WTC11 (cell line): Measurements from ENCODE around the gene CETP. TPM values are rescaled to one million over a fixed set of nuclear protein-coding genes. Genes with fewer than 3 reads are reported as not detected.
"Not testable (repeated sequence)": the region's sequence is repeated elsewhere in the genome, so short reads cannot be mapped to it uniquely, and the experiment has no call there.

ENCODE experiments used
- ATAC-seq: fragments of 200-7000 bp; cut with Tn5 transposase; 2 replicates; pipeline ENCODE4 v1.10.0; 2021; ENCODE audit warnings: mild to moderate bottlenecking, moderate library complexity
- CTCF ChIA-PET: fragments of 300-600 bp; sonication (Branson Sonifier 250); formaldehyde crosslinking; loops from one replicate; lab custom pipeline; 2021; ENCODE audit warnings: antibody characterized with exemption; lab: Charles Lee
- POLR2A ChIA-PET: fragments of 350-600 bp; sonication (Branson Sonifier 250); formaldehyde crosslinking; loops from one replicate; lab custom pipeline; 2021; ENCODE audit warnings: antibody characterized with exemption; lab: Charles Lee
- DNase-seq: peaks from one replicate; pipeline ENCODE4 v3.0.0; 2021; ENCODE audit warnings: low spot score
- H3K27ac Mint-ChIP-seq: 2 replicates; pipeline ENCODE4 v1.8.0; 2021; ENCODE audit warnings: mixed read lengths
- H3K27me3 Mint-ChIP-seq: 2 replicates; pipeline ENCODE4 v1.8.0; 2021; ENCODE audit warnings: low read depth, mild to moderate bottlenecking, moderate library complexity, mixed read lengths
- H3K36me3 Mint-ChIP-seq: 2 replicates; pipeline ENCODE4 v1.8.0; 2021; ENCODE audit warnings: mixed read lengths
- H3K4me1 Mint-ChIP-seq: 2 replicates; pipeline ENCODE4 v1.8.0; 2022; ENCODE audit warnings: mixed read lengths
- H3K4me3 Mint-ChIP-seq: 2 replicates; pipeline ENCODE4 v1.8.0; 2021; ENCODE audit warnings: mild to moderate bottlenecking, moderate library complexity, mixed read lengths
- H3K9me3 Mint-ChIP-seq: 2 replicates; pipeline ENCODE4 v1.8.0; 2021; ENCODE audit warnings: mixed read lengths
- ATF1 ChIP-seq: sonication (generic); formaldehyde crosslinking; IDR thresholded peaks from 2 replicates; pipeline ENCODE4 v1.8.1; 2023; ENCODE audit warnings: mild to moderate bottlenecking, moderate library complexity, missing genetic modification reagents
- FOXP1 ChIP-seq: sonication (generic); formaldehyde crosslinking; IDR thresholded peaks from 2 replicates; pipeline ENCODE4 v1.8.0; 2022; ENCODE audit warnings: missing genetic modification reagents, mild to moderate bottlenecking, moderate library complexity, borderline replicate concordance
- GTF2I ChIP-seq: fragments of 250-450 bp; sonication (Bioruptor Pico); conservative IDR thresholded peaks from 2 replicates; pipeline ENCODE4 v1.4.0; 2021; ENCODE audit warnings: mild to moderate bottlenecking
- IRF2 ChIP-seq: sonication (generic); formaldehyde crosslinking; IDR thresholded peaks from 2 replicates; pipeline ENCODE4 v1.8.0; 2022; ENCODE audit warnings: low read depth, missing genetic modification reagents, borderline replicate concordance
- JAZF1 ChIP-seq: fragments of 250-450 bp; sonication (Bioruptor Pico); IDR thresholded peaks from 2 replicates; pipeline ENCODE4 v1.9.0; 2021; ENCODE audit warnings: moderate library complexity, mild to moderate bottlenecking, inconsistent platforms
- NR2C2 ChIP-seq: sonication (generic); formaldehyde crosslinking; IDR thresholded peaks from 2 replicates; pipeline ENCODE4 v1.8.0; 2022; ENCODE audit warnings: mild to moderate bottlenecking, missing genetic modification reagents
- SOX15 ChIP-seq: fragments of 250-450 bp; sonication (Bioruptor Pico); IDR thresholded peaks from 2 replicates; pipeline ENCODE4 v1.9.0; 2021; ENCODE audit warnings: mild to moderate bottlenecking
- ZBTB21 ChIP-seq: sonication (generic); formaldehyde crosslinking; IDR thresholded peaks from 2 replicates; pipeline ENCODE4 v1.8.1; 2023; ENCODE audit warnings: mild to moderate bottlenecking, missing genetic modification reagents, borderline replicate concordance
- ZNF219 ChIP-seq: sonication (generic); formaldehyde crosslinking; IDR thresholded peaks from 2 replicates; pipeline ENCODE4 v1.8.0; 2023; ENCODE audit warnings: missing genetic modification reagents, mild to moderate bottlenecking, borderline replicate concordance
- ZNF232 ChIP-seq: sonication (generic); formaldehyde crosslinking; IDR thresholded peaks from 2 replicates; pipeline ENCODE4 v1.8.0; 2022; ENCODE audit warnings: mild to moderate bottlenecking, missing genetic modification reagents
- ZNF263 ChIP-seq: sonication (generic); formaldehyde crosslinking; IDR thresholded peaks from 2 replicates; pipeline ENCODE4 v1.8.1; 2022; ENCODE audit warnings: low read depth, mild to moderate bottlenecking, moderate library complexity, missing genetic modification reagents
- ZNF317 ChIP-seq: sonication (generic); formaldehyde crosslinking; IDR thresholded peaks from 2 replicates; pipeline ENCODE4 v1.8.1; 2023; ENCODE audit warnings: low read depth, mild to moderate bottlenecking, moderate library complexity, missing genetic modification reagents, borderline replicate concordance
- total RNA-seq: library from RNA; stranded (reverse); gene quantifications from 3 replicates; pipeline ENCODE4 v1.2.3, GENCODE V29; 2021
- TF ChIP-seq, protein P1 (sequence below): sonication (generic); formaldehyde crosslinking; IDR thresholded peaks from 2 replicates; pipeline ENCODE4 v1.8.1; 2023; ENCODE audit warnings: mild to moderate bottlenecking, missing genetic modification reagents, borderline replicate concordance

The CETP gene
- total RNA-seq, 1 experiment from 2014 or later, result not detected

DNA sequence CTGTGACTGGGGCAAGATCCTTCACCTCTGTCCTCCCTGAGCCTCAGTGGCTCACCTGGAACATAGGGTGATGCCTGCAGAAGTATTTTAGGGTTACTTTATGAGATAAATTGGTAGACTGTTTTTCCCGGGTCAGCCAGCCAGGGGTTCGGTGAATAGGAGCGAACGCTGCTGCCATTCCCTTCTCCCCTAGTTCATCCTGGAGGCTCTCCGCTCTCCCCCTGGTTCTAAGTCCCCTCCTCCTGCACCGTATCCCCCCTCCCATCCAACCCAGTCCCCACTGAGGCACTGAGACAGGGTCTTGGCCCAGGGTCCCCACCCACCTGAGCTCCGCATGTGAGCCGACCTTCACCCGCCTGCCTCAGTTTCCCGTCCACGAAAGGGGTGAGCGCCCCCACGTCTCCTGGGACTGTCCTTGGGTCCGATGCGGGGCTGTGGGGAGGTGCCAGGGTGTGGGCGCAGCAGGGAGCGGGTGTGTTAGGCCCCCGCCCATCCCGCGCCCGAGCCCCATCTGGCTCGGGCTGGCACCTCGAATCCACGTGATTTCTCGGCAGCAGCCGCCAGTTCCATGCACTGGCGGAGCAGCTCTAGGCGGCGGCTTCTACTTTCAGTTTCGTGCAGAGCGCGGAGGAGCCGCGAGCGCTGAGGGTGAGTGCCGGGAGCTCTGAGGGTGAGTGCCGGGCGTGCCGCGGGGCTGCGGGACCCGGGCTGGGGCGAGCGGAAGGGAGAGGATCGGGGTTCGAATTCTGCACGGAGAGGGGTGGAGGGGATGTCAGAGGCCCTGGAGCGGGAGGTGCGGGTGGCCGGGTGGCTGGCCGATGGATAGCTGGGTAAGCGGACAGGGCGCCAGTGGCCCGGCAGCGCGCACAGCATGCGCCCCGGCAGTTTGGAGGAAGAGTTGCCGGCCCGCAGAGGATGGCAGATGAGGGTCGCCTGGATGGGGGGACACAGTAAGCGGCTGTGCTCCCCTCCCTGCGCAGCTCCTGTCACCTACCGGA is 27.5 kb downstream of the CETP start, which contains the start of gene NLRC5 (continued):
- TF ChIP-seq FOXP1 (CRISPR knock-in tag) (peak; percentile 54; the same call in 1 of the 2 replicates), ZNF317 (no peak), SOX15 (CRISPR knock-in tag) (no peak)

DNA sequence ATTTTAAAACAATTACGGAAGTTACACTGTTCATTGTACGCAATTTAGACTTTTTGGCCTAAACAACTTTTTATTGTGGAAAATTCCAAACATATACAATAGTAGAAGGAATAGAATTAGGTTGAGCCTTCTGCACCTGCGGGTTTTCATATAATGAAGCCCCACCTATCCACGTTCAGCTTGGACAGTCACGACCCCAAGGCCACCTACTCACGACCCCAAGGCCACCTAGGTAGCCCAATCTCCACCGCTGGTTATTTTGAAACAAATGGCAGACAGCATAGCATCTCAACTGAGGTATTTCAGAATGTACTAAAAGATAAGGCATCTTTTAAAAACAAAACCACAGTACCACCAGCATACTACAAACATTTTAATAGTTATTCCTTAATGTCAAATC is 28.2 kb downstream of the CETP start:
- Mint-ChIP-seq H3K9me3 (no peaks in the 10 kb centered on the region), H3K4me1 (peaks cover 21% of the 10 kb centered on the region), H3K4me3 (peak overlapping the region; percentile 84), H3K27ac (no peak overlapping the region), H3K27me3 (peaks cover 47% of the 10 kb centered on the region), H3K36me3 (no peaks in the 10 kb centered on the region)
- ChIA-PET CTCF (interaction anchor here (0.8 to 1.5 kb wide), 7 partner anchors 9 to 427 kb away, joined by 3 to 11 read pairs (median 4); no protein-coding TSS in a partner anchor), POLR2A (no interaction called here)
- DNase-seq (no peak), ATAC-seq (no peak)
- TF ChIP-seq ATF1 (CRISPR knock-in tag) (no peak), ZNF263 (CRISPR knock-in tag) (0 out of 2 replicates have a peak, but pooled peaks have one; percentile 7), NR2C2 (no peak), IRF2 (CRISPR knock-in tag) (no peak), JAZF1 (CRISPR knock-in tag) (no peak), GTF2I (CRISPR knock-in tag) (no peak), ZBTB21 (CRISPR knock-in tag) (no peak)
- TF ChIP-seq, protein P1, sequence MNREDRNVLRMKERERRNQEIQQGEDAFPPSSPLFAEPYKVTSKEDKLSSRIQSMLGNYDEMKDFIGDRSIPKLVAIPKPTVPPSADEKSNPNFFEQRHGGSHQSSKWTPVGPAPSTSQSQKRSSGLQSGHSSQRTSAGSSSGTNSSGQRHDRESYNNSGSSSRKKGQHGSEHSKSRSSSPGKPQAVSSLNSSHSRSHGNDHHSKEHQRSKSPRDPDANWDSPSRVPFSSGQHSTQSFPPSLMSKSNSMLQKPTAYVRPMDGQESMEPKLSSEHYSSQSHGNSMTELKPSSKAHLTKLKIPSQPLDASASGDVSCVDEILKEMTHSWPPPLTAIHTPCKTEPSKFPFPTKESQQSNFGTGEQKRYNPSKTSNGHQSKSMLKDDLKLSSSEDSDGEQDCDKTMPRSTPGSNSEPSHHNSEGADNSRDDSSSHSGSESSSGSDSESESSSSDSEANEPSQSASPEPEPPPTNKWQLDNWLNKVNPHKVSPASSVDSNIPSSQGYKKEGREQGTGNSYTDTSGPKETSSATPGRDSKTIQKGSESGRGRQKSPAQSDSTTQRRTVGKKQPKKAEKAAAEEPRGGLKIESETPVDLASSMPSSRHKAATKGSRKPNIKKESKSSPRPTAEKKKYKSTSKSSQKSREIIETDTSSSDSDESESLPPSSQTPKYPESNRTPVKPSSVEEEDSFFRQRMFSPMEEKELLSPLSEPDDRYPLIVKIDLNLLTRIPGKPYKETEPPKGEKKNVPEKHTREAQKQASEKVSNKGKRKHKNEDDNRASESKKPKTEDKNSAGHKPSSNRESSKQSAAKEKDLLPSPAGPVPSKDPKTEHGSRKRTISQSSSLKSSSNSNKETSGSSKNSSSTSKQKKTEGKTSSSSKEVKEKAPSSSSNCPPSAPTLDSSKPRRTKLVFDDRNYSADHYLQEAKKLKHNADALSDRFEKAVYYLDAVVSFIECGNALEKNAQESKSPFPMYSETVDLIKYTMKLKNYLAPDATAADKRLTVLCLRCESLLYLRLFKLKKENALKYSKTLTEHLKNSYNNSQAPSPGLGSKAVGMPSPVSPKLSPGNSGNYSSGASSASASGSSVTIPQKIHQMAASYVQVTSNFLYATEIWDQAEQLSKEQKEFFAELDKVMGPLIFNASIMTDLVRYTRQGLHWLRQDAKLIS, result no peak

DNA sequence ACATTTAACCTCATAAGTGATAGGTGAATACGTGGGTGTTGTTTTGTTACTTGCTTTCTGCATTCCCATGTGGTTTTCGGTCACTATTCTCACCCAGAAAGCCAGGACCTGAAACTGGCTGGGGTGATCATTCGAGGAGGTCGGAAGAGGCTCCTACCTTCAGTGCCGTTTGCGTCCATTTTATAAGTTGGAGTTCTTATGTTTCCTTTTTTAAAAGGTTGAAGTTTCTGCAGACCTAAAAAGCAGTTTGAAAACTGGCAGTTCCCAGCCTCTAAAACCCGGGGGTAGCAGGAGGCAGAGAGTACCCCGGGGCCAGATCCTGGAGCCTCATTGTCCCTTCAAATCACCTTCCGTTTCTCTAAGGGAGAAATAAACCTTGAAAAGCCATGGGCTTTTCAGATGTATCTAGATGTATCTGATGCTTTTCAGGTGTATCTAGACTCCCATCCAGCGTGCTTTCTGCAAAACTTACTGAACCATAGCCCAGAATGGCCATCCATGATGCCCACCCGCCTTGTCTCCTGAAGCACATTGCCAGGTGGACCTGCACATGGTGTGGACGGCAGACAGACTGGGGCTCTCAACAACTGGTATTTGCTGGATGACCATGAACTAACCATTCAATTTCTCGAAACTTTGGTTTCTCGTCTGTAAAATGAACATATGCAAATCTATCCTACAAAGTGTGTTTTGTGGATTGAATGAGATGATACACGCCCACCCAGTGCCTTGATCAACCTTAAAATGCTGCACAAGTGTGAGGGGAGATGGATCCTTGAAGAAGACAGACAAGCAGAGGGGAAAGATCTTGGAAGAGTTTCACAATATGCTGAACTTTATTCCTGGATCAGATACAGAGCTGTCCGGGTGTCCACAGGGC is 28.9 kb downstream of the CETP start:
- Mint-ChIP-seq H3K27ac (no peak overlapping the region), H3K36me3 (no peaks in the 10 kb centered on the region), H3K4me3 (peak overlapping the region; percentile 84), H3K27me3 (peaks cover 50% of the 10 kb centered on the region), H3K4me1 (peaks cover 21% of the 10 kb centered on the region), H3K9me3 (no peaks in the 10 kb centered on the region)
- DNase-seq, result no peak
- ChIA-PET POLR2A (no interaction called here), CTCF (no interaction called here)
- no peak for TF ChIP-seq ZNF232 (CRISPR knock-in tag)
- no peak for TF ChIP-seq ZNF219
- no peak for ATAC-seq

DNA sequence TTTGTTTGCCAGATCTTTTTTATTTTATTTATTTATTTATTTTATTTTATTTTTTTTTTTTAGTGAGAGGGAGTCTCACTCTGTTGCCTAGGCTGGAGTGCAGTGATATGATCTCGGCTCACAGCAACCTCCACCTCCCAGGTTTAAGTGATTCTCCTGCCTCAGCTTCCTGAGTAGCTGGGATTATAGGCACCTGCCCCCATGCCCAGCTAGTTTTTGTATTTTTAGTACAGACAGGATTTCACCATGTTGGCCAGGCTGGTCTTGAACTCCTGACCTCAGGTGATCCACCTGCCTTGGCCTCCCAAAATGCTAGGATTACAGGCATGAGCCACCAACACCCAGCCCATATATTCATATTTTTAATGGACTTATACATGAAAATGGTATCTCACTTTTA is 30.7 kb downstream of the CETP start:
- H3K4me1 Mint-ChIP-seq, result peaks cover 19% of the 10 kb centered on the region
- peaks cover 55% of the 10 kb centered on the region for H3K27me3 Mint-ChIP-seq
- DNase-seq, H3K36me3 Mint-ChIP-seq, H3K4me3 Mint-ChIP-seq, H3K27ac Mint-ChIP-seq, CTCF ChIA-PET, ATAC-seq, POLR2A ChIA-PET, H3K9me3 Mint-ChIP-seq: not testable (repeated sequence)
